GM19023 (cell line): ENCODE measurements around the gene ARHGAP31.
"Not testable (repeated sequence)": the region's sequence is repeated elsewhere in the genome, so short reads cannot be mapped to it uniquely, and the experiment has no call there.

Experiments used
- ATAC-seq: cut with Tn5 transposase; IDR thresholded peaks from one replicate; pipeline ENCODE4 v1.9.1; 2021; ENCODE audit warnings: mild to moderate bottlenecking, moderate library complexity; ENCODE audit not compliant: unreplicated experiment

ARHGAP31 gene

GRCh38 chr3:119293871-119294695 lies at the start of gene ARHGAP31:
ARHGAP31 (plus strand) TSS chr3:119294383; CDS start chr3:119294905, 522 bp downstream.
- ATAC-seq, result peak; percentile 75

- no peak for ATAC-seq
Measured at GRCh38 chr3:119245778-119246177, 48.4 kb upstream of the ARHGAP31 start.

GRCh38 chr3:119255214-119255613 lies 39.0 kb upstream of the ARHGAP31 start:
- ATAC-seq, result no peak

- no peak for ATAC-seq
Measured at GRCh38 chr3:119257111-119257510, 37.1 kb upstream of the ARHGAP31 start.

GRCh38 chr3:119257654-119258410 lies 36.4 kb upstream of the ARHGAP31 start:
- ATAC-seq, result no peak

GRCh38 chr3:119258915-119259314 lies 35.3 kb upstream of the ARHGAP31 start:
- peak; percentile 88 for ATAC-seq

GRCh38 chr3:119259821-119260220 lies 34.4 kb upstream of the ARHGAP31 start:
- ATAC-seq, result no peak

- ATAC-seq, result no peak
Measured at GRCh38 chr3:119261055-119261454, 33.1 kb upstream of the ARHGAP31 start.

GRCh38 chr3:119270212-119270611 lies 24.0 kb upstream of the ARHGAP31 start:
- not testable (repeated sequence) for ATAC-seq

- ATAC-seq, result no peak
Measured at GRCh38 chr3:119276680-119277079, 17.5 kb upstream of the ARHGAP31 start.

- ATAC-seq, result no peak
Measured at GRCh38 chr3:119279101-119279554, 15.1 kb upstream of the ARHGAP31 start.

- no peak for ATAC-seq
Measured at GRCh38 chr3:119279584-119280243, 14.5 kb upstream of the ARHGAP31 start.

- no peak for ATAC-seq
Measured at GRCh38 chr3:119288669-119289403, 5.3 kb upstream of the ARHGAP31 start.

- ATAC-seq, result no peak
Measured at GRCh38 chr3:119289404-119289770, 4.8 kb upstream of the ARHGAP31 start.

GRCh38 chr3:119290613-119291012 lies 3.6 kb upstream of the ARHGAP31 start:
- ATAC-seq, result no peak

GRCh38 chr3:119291062-119291700 lies 3.0 kb upstream of the ARHGAP31 start:
- ATAC-seq, result no peak

- no peak for ATAC-seq
Measured at GRCh38 chr3:119292666-119293065, 1.5 kb upstream of the ARHGAP31 start.

- no peak for ATAC-seq
Measured at GRCh38 chr3:119293105-119293870, 895 bp upstream of the ARHGAP31 start.
